Measurements from ENCODE around the gene RABGGTA.

The RABGGTA gene

DNA sequence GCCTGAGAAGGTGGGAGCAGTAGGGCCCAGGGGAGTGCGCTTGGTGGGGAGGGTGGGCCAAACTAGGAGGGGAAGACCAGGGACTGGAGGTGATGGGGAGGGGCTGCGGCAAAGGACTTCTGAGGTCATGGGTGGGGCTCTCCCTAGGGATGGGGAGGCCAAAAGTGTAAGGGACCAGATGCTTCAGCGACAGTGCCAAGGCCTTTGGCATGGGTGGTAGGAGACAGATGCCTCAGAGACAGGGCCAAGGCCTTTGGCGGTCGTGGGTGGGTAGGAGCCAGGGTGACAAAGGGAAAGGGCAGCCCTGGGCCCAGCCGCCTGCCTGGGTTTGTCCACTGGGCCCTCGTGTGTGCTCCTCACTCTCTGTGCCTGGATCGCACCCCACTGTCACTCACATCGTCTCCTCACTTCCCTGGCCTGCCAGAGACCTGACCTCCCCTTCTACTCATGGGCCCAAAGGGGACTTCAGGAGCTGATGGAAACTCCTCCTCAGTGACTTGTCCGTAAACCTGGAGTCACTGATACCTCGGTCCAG, 13.2 kb upstream of the RABGGTA start:
- H3K4me2 ChIP-seq (ENCODE audit: low read length), result no peak overlapping the region
- H3K9me2 ChIP-seq (replicated peaks; ENCODE audit: control insufficient read depth, low read length), result no peaks in the 10 kb centered on the region
- H3K36me3 ChIP-seq (ENCODE audit: control insufficient read depth, low read length), result peaks cover 3% of the 10 kb centered on the region; the same call in 1 of the 2 replicates
- no peak overlapping the region for H3K27ac ChIP-seq (ENCODE audit: low read depth, low read length)
- no peaks in the 10 kb centered on the region for H3K27me3 ChIP-seq (ENCODE audit: control insufficient read depth, low read length)
- no peaks in the 10 kb centered on the region for H3K79me2 ChIP-seq (ENCODE audit: control insufficient read depth, low read length)
- peaks cover 5% of the 10 kb centered on the region for H3K4me1 ChIP-seq (ENCODE audit: control insufficient read depth, low read length)
- H3F3A ChIP-seq (ENCODE audit: control insufficient read depth, insufficient read depth), result no peaks in the 10 kb centered on the region
- H4K20me1 ChIP-seq (ENCODE audit: control insufficient read depth, insufficient read depth, low read depth, low read length), result no peaks in the 10 kb centered on the region
- no peak overlapping the region for H3K4me3 ChIP-seq (ENCODE audit: low read length)
- no peaks in the 10 kb centered on the region for H3K9me3 ChIP-seq (ENCODE audit: control insufficient read depth, insufficient read depth, low read length)
- TF ChIP-seq, protein P1, sequence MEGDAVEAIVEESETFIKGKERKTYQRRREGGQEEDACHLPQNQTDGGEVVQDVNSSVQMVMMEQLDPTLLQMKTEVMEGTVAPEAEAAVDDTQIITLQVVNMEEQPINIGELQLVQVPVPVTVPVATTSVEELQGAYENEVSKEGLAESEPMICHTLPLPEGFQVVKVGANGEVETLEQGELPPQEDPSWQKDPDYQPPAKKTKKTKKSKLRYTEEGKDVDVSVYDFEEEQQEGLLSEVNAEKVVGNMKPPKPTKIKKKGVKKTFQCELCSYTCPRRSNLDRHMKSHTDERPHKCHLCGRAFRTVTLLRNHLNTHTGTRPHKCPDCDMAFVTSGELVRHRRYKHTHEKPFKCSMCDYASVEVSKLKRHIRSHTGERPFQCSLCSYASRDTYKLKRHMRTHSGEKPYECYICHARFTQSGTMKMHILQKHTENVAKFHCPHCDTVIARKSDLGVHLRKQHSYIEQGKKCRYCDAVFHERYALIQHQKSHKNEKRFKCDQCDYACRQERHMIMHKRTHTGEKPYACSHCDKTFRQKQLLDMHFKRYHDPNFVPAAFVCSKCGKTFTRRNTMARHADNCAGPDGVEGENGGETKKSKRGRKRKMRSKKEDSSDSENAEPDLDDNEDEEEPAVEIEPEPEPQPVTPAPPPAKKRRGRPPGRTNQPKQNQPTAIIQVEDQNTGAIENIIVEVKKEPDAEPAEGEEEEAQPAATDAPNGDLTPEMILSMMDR (IDR thresholded peaks at IDR 0.05; ENCODE audit: low read depth, low read length, poor library complexity, severe bottlenecking), result no peak
- no peak for TF ChIP-seq EZH2phosphoT487 (IDR thresholded peaks at IDR 0.05; ENCODE audit: borderline replicate concordance, low read length)

DNA sequence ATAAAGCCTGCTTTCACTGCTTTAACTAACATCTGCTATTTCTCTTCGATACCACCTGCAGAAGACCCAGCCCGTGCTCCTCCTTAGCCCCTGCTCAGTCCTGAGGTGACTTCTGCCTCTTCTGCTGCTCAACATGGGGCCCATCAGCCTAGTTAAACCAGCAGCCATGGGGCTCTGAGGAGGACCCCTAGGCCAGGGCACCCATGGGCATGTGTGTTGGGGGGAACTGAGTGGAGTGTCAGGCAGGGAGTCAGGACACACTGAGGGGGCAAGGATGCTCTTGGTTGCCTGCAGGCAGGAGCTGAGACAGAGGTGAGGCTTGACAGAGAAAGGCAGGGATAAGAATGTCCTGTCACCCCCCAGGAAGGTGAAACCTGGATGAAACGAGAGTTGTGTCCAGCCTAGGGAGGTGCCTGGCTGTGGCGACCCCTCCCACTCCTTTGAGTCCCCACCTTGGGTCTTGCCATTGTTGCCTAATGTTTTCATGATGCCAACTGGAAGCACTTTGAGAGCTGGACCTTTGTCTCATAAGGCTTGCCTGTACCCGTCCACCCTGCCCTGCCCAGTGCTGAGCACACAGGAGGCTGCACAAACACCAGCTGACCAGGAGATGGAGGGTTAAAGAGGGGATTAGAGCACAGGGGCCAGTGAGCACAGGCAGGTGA, 12.5 kb upstream of the RABGGTA start:
- Histone ChIP-seq H4K20me1 (ENCODE audit: control insufficient read depth, insufficient read depth, low read depth, low read length) (no peaks in the 10 kb centered on the region), H3K4me1 (ENCODE audit: control insufficient read depth, low read length) (peaks cover 11% of the 10 kb centered on the region), H3K9me3 (ENCODE audit: control insufficient read depth, insufficient read depth, low read length) (no peaks in the 10 kb centered on the region), H3K79me2 (ENCODE audit: control insufficient read depth, low read length) (no peaks in the 10 kb centered on the region), H3K36me3 (ENCODE audit: control insufficient read depth, low read length) (no peaks in the 10 kb centered on the region), H3K27ac (ENCODE audit: low read depth, low read length) (no peak overlapping the region), H3K4me2 (ENCODE audit: low read length) (no peak overlapping the region), H3K4me3 (ENCODE audit: low read length) (no peak overlapping the region), H3K27me3 (ENCODE audit: control insufficient read depth, low read length) (no peaks in the 10 kb centered on the region), H3K9me2 (replicated peaks; ENCODE audit: control insufficient read depth, low read length) (no peaks in the 10 kb centered on the region), H3F3A (ENCODE audit: control insufficient read depth, insufficient read depth) (no peaks in the 10 kb centered on the region)
- TF ChIP-seq EZH2phosphoT487 (IDR thresholded peaks at IDR 0.05; ENCODE audit: borderline replicate concordance, low read length), result no peak
- TF ChIP-seq, protein P1 (IDR thresholded peaks at IDR 0.05; ENCODE audit: low read depth, low read length, poor library complexity, severe bottlenecking), result no peak

DNA sequence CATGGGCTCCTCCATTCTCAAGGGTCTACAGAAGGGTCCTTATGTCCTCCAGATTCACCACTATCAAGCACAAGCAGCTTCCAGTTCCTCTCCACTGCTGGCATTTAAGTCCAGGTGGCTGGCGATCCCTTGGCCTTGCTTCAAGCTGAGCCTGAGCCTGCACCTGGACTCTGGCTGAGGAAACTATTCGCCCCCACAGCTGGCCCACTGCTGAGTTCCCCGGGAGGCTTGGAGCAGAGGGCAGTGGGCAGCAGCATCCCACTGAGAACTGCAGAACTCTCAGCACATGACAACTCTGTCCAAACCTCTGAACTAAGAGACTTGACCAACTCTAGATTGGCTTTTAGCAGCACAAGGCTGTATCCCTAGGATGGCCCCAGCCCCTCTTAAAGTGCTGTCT, 11.3 kb upstream of the RABGGTA start:
- Histone ChIP-seq H3K9me2 (replicated peaks; ENCODE audit: control insufficient read depth, low read length) (no peaks in the 10 kb centered on the region), H3K9me3 (ENCODE audit: control insufficient read depth, insufficient read depth, low read length) (no peaks in the 10 kb centered on the region), H3K4me2 (ENCODE audit: low read length) (no peak overlapping the region), H3K4me3 (ENCODE audit: low read length) (no peak overlapping the region), H4K20me1 (ENCODE audit: control insufficient read depth, insufficient read depth, low read depth, low read length) (no peaks in the 10 kb centered on the region), H3F3A (ENCODE audit: control insufficient read depth, insufficient read depth) (no peaks in the 10 kb centered on the region), H3K79me2 (ENCODE audit: control insufficient read depth, low read length) (no peaks in the 10 kb centered on the region), H3K27ac (ENCODE audit: low read depth, low read length) (no peak overlapping the region), H3K4me1 (ENCODE audit: control insufficient read depth, low read length) (peaks cover 15% of the 10 kb centered on the region), H3K36me3 (ENCODE audit: control insufficient read depth, low read length) (no peaks in the 10 kb centered on the region), H3K27me3 (ENCODE audit: control insufficient read depth, low read length) (no peaks in the 10 kb centered on the region)
- no peak for TF ChIP-seq EZH2phosphoT487 (IDR thresholded peaks at IDR 0.05; ENCODE audit: borderline replicate concordance, low read length)
- TF ChIP-seq, protein P1 (IDR thresholded peaks at IDR 0.05; ENCODE audit: low read depth, low read length, poor library complexity, severe bottlenecking), result no peak
